GM23248 (cell line): Measurements from ENCODE around the gene MRPL23. TPM values are rescaled to one million over a fixed set of nuclear protein-coding genes. Genes with fewer than 3 reads are reported as not detected.

ENCODE experiments used
- DNase-seq: peaks from one replicate; pipeline ENCODE4 v3.0.0-alpha.2; 2015
- H2AFZ ChIP-seq: fragments of 200-600 bp; sonication (generic); 2 replicates; pipeline ENCODE4 v1.6.1; 2016; ENCODE audit warnings: antibody characterized with exemption
- H3F3A ChIP-seq: fragments of 200-600 bp; sonication (generic); 2 replicates; pipeline ENCODE4 v1.6.1; 2016; ENCODE audit warnings: mild to moderate bottlenecking, antibody characterized with exemption, mixed run types; ENCODE audit not compliant: insufficient read depth
- H3K27ac ChIP-seq: fragments of 200-600 bp; sonication (generic); 2 replicates; pipeline ENCODE4 v1.5.1; 2016; ENCODE audit warnings: mild to moderate bottlenecking
- H3K27me3 ChIP-seq: fragments of 200-600 bp; sonication (generic); replicated peaks from 2 replicates; pipeline ENCODE4 v1.6.1; 2016; ENCODE audit warnings: mild to moderate bottlenecking; ENCODE audit not compliant: insufficient read depth
- H3K36me3 ChIP-seq: fragments of 200-600 bp; sonication (generic); 2 replicates; pipeline ENCODE4 v1.6.1; 2016; ENCODE audit warnings: low read depth, mild to moderate bottlenecking
- H3K4me1 ChIP-seq: fragments of 200-600 bp; sonication (generic); 2 replicates; pipeline ENCODE4 v1.6.1; 2016; ENCODE audit warnings: mild to moderate bottlenecking; ENCODE audit not compliant: insufficient read depth
- H3K4me2 ChIP-seq: fragments of 200-600 bp; sonication (generic); one replicate; pipeline ENCODE4 v1.6.1; 2016; ENCODE audit warnings: mild to moderate bottlenecking; ENCODE audit not compliant: unreplicated experiment
- H3K4me3 ChIP-seq: fragments of 200-600 bp; sonication (generic); 2 replicates; pipeline ENCODE4 v1.5.1; 2016; ENCODE audit warnings: mild to moderate bottlenecking
- H3K79me2 ChIP-seq: fragments of 200-600 bp; sonication (generic); 2 replicates; pipeline ENCODE4 v1.6.1; 2016; ENCODE audit warnings: mild to moderate bottlenecking; ENCODE audit not compliant: insufficient read depth
- H3K9ac ChIP-seq: fragments of 200-600 bp; sonication (generic); 2 replicates; pipeline ENCODE4 v1.6.1; 2016; ENCODE audit warnings: mild to moderate bottlenecking
- H3K9me2 ChIP-seq: fragments of 200-600 bp; sonication (generic); 2 replicates; pipeline ENCODE4 v1.6.1; 2016; ENCODE audit warnings: mixed run types, mild to moderate bottlenecking, moderate library complexity; ENCODE audit not compliant: insufficient read depth
- H3K9me3 ChIP-seq: fragments of 200-600 bp; sonication (generic); one replicate; pipeline ENCODE4 v1.6.1; 2017; ENCODE audit warnings: low read depth
- H4K20me1 ChIP-seq: fragments of 200-600 bp; sonication (generic); 2 replicates; pipeline ENCODE4 v1.6.0; 2016; ENCODE audit not compliant: insufficient read depth
- EZH2 ChIP-seq: fragments of 200-600 bp; sonication (generic); IDR thresholded peaks from 2 replicates; pipeline ENCODE4 v1.6.1; 2018; ENCODE audit warnings: antibody characterized with exemption, mild to moderate bottlenecking; ENCODE audit not compliant: insufficient read depth, poor library complexity, severe bottlenecking
- EZH2phosphoT487 ChIP-seq: fragments of 200-600 bp; sonication (generic); IDR thresholded peaks from 2 replicates; pipeline ENCODE4 v1.6.1; 2018; ENCODE audit warnings: antibody characterized with exemption, moderate library complexity, mild to moderate bottlenecking, low read depth; ENCODE audit not compliant: insufficient read depth
- WGBS, 2 experiments: methylation state at CpG; one replicate each; pipeline ENCODE4 v1.1.6; 2015 to 2017; ENCODE audit warnings: low lambda C conversion rate in 2 of 2, low coverage in 1 of 2; ENCODE audit errors: missing lambda C conversion rate in 2 of 2; 5-methylcytosine and 5-hydroxymethylcytosine counted together
- in situ Hi-C: fragments of 300-500 bp; cut with MboI; formaldehyde crosslinking; loops from 2 replicates; pipeline ENCODE4 v1.15.0; 2020
- polyA plus RNA-seq: library from polyadenylated mRNA; unstranded; fragments of >200 nt; fragmentation: Nextera tagmentation; extraction: Ambion mirVana; gene quantifications from 2 replicates; pipeline ENCODE4 v1.2.1, GENCODE V29; 2016
- total RNA-seq: library from RNA; depleted of rRNA; stranded (reverse); fragments of >200 nt; shearing (Covaris generic); gene quantifications from 2 replicates; pipeline ENCODE4 v1.2.3, GENCODE V29; 2014

The MRPL23 gene
- total and polyA plus RNA-seq, 2 experiments from 2014 or later = 40.5 to 47.7 TPM

DNA sequence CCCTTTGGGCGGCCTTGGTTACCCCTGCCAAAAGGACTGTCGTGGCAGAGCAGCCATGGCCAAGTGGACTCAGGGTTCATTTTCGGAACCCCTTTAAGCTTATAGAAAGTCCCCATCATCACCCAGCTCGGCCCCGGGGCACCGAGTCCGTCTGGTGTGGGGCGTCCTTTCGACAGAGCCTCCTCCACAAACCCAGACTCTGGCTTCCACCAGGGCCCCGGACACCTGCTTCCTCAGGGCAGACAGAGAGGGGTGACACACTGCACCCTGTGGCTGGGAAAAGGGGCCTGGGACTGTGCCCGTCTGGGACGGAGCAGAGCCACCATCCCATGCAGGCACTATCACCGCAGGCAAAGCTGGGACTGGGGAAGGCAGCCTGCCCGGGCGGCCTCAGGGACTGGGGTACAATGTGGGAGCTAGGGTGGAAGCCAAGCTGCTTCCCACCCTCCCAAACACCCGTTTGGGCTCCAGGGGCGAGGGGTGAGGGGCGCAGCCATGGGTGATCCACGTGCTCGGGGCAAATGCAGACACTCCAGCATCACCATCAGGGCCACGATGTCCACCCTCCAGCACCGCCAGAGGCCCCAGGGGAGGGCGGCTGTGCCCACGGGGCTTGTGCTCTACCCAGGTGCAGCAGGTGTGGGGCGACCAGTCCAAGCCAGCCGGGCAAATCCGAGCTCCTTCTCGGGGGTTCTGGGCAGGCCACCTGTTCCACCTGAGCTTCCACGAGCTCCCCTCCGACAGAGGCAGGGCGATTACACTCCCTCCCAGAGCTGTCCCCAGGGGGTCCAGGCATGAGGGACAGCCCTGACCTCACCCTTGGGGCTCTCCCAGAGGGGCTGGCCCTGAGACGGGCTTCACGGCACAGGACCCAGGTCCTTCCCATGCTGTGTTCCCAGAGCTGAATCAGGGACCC is 11.7 kb upstream of the MRPL23 start:
- in situ Hi-C loops = no loop called here

DNA sequence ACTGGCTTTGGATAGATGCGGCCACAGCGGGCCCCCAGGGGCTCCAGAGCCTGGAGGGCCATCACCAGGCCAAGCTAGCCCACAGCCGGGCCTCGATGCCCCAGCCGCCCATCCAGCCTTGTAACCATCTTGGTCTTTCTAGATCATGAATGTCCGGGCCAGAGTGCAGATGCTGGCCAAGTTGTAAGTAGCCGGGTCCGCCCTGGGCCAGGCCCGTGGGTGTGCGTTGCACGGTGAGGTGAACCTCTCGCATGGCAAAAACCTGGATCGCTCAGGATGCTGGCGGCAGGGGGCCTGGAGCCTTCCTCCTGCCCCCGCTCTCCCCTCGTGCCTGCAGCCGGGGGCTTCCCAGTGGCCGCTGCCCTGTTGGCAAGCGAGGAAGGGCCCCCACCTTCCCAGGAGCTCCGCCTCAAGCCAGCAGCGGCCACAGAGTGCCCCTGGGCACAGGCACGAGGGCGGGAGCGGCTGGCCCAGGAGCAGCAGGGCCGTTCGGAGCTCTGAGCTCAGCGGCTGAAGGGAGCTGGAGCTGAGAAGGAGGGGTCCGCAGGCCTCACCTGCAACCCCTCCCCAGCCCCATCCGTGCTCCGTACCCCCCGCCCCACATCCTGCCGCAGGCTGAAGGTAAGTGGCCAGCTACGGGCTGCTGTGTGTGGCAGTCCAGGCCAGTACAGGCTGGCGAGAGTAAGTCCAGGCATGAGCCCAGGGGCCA is 10.9 kb upstream of the MRPL23 start:
- Histone ChIP-seq H4K20me1 (no peaks in the 10 kb centered on the region), H3F3A (no peaks in the 10 kb centered on the region), H3K27me3 (0 out of 2 replicates have a peak, but pooled peaks cover 6% of the 10 kb centered on the region), H3K27ac (no peak overlapping the region), H3K9ac (no peak overlapping the region), H3K4me2 (no peak overlapping the region), H2AFZ (no peak overlapping the region), H3K36me3 (no peaks in the 10 kb centered on the region), H3K4me1 (no peaks in the 10 kb centered on the region), H3K9me2 (no peaks in the 10 kb centered on the region), H3K9me3 (no peaks in the 10 kb centered on the region), H3K4me3 (no peak overlapping the region), H3K79me2 (no peaks in the 10 kb centered on the region)
- 65 to 75% methylated on average over 30 to 31 of the region's 34 CpGs for WGBS, 2 experiments
- no peak for DNase-seq
- no peak for TF ChIP-seq EZH2
- no peak for TF ChIP-seq EZH2phosphoT487
- in situ Hi-C loops = no loop called here

More for the DNA sequence above, 11.7 kb upstream of the MRPL23 start:
- no peaks in the 10 kb centered on the region for H3K79me2 ChIP-seq
- TF ChIP-seq EZH2phosphoT487 (no peak), EZH2 (no peak)
- no peaks in the 10 kb centered on the region for H3K9me3 ChIP-seq
- WGBS, 2 experiments = 56 to 60% methylated on average over 24 to 30 of the region's 33 CpGs
- no peak overlapping the region for H3K4me2 ChIP-seq
- no peaks in the 10 kb centered on the region for H4K20me1 ChIP-seq
- H3K9me2 ChIP-seq = no peaks in the 10 kb centered on the region
- no peaks in the 10 kb centered on the region for H3F3A ChIP-seq
- H3K4me1 ChIP-seq = no peaks in the 10 kb centered on the region
- H3K36me3 ChIP-seq = no peaks in the 10 kb centered on the region
- DNase-seq = no peak
- no peak overlapping the region for H3K27ac ChIP-seq
- H3K9ac ChIP-seq = no peak overlapping the region
- no peak overlapping the region for H3K4me3 ChIP-seq
- H2AFZ ChIP-seq = no peak overlapping the region
- H3K27me3 ChIP-seq = 0 out of 2 replicates have a peak, but pooled peaks cover 8% of the 10 kb centered on the region

DNA sequence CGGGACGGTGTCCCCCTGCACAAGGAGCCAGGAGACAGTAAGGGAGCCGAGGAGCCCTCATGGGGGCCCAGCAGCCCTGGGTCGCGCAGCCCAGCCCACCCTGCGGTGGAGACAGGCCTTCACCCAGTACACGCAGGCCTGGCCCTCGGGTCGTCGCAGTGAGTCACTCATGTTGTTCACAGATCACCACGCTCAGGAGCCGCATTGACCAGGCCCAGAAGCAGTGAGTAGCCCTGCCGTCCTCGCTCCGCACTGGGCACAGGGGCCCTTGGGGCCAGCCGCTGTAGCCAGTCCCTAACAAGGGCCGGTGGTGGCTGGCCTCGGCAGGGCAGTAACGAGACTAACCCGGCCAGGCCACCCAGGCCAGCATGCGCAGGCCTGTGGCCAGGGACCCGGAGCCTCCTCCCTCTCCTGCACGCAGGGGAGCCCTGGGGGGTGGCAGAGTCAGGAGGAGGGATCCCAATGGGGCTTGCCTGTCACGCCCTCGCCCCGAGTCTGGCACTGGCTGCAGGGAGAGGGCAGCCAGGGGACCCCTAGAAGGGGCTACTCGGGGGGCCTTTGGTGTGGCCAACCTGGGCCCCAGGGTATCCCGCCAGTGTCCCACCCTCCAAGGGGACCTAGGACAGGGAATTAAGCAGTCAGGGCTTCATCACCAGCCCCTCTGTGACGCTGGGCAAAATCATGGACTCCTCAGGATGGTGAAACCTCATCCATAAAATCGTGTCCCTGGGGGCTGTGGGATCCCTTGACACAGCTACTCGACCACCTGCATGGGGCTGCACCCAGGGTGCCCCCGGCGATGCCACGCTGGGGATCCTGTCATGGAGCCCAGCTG is 10.1 kb upstream of the MRPL23 start:
- H3K4me1 ChIP-seq = no peaks in the 10 kb centered on the region
- H3F3A ChIP-seq = no peaks in the 10 kb centered on the region
- no peak overlapping the region for H3K27ac ChIP-seq
- TF ChIP-seq EZH2 = no peak
- TF ChIP-seq EZH2phosphoT487 = no peak
- no peaks in the 10 kb centered on the region for H3K79me2 ChIP-seq
- no peak for DNase-seq
- H3K4me3 ChIP-seq = no peak overlapping the region
- WGBS, 2 experiments = 71 to 72% methylated on average over 19 to 33 of the region's 34 CpGs
- H3K4me2 ChIP-seq = no peak overlapping the region
- H3K9ac ChIP-seq = no peak overlapping the region
- H2AFZ ChIP-seq = no peak overlapping the region
- H3K36me3 ChIP-seq = no peaks in the 10 kb centered on the region
- H3K9me2 ChIP-seq = no peaks in the 10 kb centered on the region
- H4K20me1 ChIP-seq = no peaks in the 10 kb centered on the region
- H3K27me3 ChIP-seq = 0 out of 2 replicates have a peak, but pooled peaks cover 4% of the 10 kb centered on the region
- H3K9me3 ChIP-seq = no peaks in the 10 kb centered on the region
- in situ Hi-C loops = no loop called here
